Activated CD8-positive, alpha-beta memory T cell treated with anti-CD3 and anti-CD28 coated beads for 36 hours (primary cell): Measurements from ENCODE around the gene MICU1. TPM values are rescaled to one million over a fixed set of nuclear protein-coding genes. Genes with fewer than 3 reads are reported as not detected.
"Not testable (repeated sequence)": the region's sequence is repeated elsewhere in the genome, so short reads cannot be mapped to it uniquely, and the experiment has no call there.

Experiments used
- CTCF ChIA-PET: fragments of 350-600 bp; sonication (Branson Sonifier 250); formaldehyde crosslinking; loops from one replicate; lab custom pipeline; 2021; ENCODE audit warnings: antibody characterized with exemption; lab: Charles Lee
- POLR2A ChIA-PET: fragments of 350-600 bp; sonication (Branson Sonifier 250); formaldehyde crosslinking; loops from one replicate; lab custom pipeline; 2021; ENCODE audit warnings: antibody characterized with exemption; lab: Charles Lee
- total RNA-seq, 2 experiments: library from RNA; stranded (reverse); gene quantifications; one replicate each; pipeline ENCODE4 v1.2.3, GENCODE V29; 2021

The MICU1 gene
- total RNA-seq, 2 experiments from 2014 or later = 24.5 to 27.1 TPM

DNA sequence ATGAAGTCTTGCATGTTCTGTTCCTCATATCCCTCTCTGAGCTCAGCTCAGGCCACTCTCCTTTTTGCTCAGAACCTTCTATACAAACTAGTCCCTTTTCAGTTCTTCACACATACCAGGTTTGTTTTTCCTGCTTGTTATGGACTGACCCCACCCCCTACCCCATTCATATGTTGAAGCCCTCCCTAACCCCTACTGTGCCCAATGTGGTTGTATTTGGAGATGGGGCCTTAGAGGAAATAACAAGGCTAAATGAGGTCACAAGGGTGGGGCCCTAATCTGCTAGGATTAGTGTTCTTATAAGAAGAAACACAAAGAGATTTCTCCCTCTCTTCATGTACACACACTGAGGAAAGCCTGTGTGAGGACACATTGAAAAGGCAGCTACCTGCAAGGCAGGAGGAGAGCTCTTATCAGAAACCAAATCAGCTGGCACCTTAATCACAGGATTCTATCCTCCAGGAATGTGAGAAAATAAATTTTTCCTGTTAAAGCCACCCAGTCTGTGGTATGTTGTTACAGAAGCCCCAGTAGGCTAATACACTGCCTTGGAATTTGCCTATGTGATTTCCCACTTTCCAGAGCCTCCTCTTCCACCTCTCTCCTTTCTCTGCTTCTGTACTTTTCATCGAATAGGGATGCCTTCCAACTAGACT, 203.9 kb downstream of the MICU1 start:
- CTCF ChIA-PET = interaction anchor here (0.5 kb wide), 1 partner anchor 10 kb away, joined by 3 read pairs; no protein-coding TSS in a partner anchor
- POLR2A ChIA-PET = no interaction called here

DNA sequence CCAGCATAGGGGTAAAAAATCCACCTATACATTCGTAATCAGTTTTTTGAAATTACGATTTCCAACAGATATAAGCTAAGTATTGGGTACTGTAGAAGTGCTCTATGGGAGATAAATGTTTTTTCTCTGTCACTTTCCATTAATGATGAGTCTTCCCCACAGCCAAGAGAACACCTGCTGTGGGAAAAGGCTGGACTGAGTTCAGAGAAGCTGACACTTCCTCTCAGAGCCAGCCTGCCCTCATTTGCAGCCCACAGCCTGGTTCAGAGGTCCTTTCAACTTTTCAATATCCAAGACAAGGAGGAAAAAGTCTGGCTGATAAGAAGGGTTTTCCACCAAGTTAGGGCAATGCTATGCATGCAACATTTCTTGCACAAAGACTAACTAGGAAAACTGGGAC, 206.6 kb downstream of the MICU1 start:
- ChIA-PET CTCF (no interaction called here), POLR2A (no interaction called here)

DNA sequence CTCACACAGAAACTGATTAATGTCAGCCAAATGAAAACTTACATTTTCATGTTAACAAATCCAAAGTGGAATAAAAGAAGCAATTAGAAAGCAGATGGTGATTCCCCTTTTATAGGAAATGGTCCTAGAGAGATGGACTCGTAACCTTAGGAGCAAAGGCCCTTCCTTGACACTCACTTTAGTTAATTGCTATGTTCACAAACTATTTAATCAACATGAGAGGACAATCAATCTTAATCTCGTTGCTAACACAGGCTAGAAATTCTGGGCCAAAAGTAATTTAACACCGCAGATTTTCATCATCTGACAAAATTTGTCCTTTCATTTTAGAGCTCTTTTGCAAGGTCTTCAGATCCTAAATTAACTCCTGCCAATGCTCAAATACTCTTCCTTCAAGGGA, 207.2 kb downstream of the MICU1 start:
- CTCF ChIA-PET = no interaction called here

DNA sequence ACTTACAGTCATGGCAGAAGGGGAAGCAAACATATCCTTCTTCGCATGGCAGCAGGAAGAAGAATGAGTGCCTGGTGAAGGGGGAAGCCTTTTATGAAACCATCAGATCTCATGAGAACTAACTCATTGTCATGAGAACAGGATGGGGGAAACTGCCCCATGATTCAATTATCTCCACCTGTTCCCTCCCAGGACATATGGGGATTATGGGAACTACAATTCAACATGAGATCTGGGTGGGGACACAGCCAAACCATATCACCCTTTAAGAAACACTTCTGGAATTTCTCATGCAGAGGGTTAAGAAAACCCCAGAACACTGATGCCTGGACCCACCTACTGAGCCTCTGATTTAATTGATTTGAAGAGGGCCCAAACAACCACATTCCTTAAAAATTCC, 207.9 kb downstream of the MICU1 start:
- ChIA-PET POLR2A (no interaction called here), CTCF (no interaction called here)

More for the DNA sequence above, 207.2 kb downstream of the MICU1 start:
- POLR2A ChIA-PET = no interaction called here

DNA sequence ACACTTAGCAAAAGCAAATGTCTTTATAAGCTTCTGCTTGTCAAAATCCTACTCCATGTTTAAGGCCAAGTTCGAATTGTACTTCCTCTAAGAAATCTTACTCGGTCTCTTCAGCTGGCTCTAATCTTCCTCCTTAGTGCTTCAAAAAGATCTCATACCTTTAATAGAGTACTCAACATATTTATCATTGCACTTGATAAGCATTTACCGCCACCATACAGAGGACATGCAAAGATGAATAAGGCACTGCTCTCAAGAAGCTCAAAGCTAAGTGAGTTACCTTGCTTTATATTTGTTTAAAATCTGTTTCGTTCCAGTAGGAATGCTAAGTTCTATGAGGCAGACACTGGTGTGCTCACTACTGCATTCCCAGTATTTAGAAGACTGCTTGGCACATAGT, 209.2 kb downstream of the MICU1 start:
- ChIA-PET POLR2A (no interaction called here), CTCF (no interaction called here)

DNA sequence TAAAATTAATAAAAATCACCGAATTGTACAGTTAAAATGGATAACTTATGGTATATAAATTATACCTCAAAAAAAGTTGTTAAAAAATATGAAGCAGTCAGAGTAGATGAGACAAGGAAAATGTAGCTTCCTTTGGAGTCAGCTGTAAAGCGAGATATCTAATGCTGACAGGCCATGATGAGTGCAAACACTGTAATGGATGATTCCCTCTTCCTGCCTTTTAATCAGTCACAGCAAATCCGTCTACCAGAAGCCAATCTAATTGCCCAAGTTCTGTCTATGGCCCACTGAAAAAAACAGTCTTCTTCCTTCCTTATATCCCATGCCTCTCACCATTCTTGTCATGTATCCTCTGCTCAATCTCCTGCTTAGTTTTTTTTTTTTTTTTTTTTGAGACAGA, 211.2 kb downstream of the MICU1 start:
- ChIA-PET POLR2A (no interaction called here), CTCF (no interaction called here)

DNA sequence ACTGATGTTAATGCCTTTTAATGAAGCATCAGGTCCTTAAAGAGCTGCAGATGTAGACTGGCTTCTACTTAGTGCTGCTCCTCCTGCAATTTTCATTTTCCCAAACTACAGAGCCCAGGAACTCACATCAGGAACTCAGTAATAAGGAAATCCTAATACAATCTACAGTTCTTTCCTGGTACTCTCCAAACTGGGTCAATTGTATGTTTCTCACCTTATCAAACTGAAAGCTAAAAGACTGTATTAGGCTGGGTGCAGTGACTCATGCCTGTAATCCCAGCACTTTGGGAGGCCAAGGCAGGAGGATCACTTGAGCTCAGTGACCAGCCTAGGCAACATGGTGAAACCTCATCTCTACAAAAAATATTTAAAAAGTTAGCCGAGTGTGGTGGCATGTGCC, 216.7 kb downstream of the MICU1 start:
- ChIA-PET CTCF (no interaction called here), POLR2A (no interaction called here)

DNA sequence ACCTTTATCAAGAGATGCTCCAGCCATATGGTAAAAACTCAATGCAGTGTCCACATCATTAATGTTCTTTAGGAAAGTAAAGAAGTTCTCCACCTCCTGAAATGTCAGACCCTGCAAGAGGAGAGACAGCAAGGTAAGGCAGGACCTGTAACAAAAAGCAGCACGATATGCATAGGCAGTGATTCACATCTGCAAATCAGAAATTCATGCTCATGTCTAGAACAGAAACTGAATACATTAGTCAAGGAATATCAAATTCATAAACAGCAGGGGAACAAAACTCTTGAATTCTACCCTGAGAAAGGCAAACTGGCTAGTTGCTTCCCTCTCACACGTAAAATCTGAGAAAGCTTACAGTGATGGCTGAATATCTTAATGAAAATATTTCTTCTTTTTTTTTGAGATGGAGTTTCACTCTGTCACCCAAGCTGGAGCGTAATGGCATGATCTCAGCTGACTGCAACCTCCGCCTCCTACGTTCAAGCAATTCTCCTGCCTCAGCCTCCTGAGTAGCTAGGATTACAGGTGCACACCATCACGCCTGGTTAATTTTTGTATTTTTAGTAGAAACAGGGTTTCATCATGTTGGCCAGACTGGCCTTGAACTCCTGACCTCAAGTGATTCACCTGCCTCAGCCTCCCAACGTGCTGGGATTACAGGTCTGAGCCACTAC, 217.8 kb downstream of the MICU1 start:
- ChIA-PET POLR2A (interaction anchor here (0.6 kb wide), 1 partner anchor 687 kb away, joined by 3 read pairs; no protein-coding TSS in a partner anchor), CTCF (no interaction called here)

DNA sequence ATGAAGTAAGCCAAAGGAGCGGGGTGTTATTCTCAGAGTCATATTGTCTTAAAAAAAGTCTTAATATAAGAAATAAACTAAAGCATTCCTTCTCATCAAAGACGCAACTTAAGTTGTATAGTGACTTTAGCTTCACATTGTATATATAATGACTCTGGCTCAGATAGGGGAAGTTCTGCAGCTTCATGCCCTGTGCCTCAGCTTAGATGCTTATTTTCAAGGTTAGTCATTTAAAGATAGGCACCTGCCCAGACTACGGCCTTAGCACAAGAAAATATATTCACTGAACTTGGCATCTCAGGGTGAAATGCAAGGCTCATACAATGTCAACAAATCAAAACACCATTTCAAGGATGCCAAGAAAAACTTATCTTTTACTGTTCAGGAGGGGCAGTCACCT, 218.4 kb downstream of the MICU1 start:
- ChIA-PET POLR2A (no interaction called here), CTCF (no interaction called here)

DNA sequence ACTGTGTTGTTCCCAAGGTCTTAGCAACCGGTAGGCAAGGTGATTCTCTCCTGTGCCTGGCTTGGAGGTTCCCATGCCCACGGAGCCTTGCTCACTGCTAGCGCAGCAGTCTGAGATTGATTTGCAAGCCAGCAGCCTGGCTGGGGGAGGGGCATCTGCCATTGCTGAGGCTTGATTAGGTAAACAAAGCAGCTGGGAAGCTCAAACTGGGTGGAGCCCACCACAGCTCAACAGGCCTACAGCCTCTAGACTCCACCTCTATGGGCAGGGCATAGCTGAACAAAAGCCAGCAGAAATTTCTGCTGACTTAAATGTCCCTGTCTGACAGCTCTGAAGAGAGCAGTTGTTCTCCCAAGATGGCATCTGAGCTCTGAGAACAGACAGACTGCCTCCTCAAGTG, 230.3 kb downstream of the MICU1 start:
- CTCF ChIA-PET, POLR2A ChIA-PET: not testable (repeated sequence)

DNA sequence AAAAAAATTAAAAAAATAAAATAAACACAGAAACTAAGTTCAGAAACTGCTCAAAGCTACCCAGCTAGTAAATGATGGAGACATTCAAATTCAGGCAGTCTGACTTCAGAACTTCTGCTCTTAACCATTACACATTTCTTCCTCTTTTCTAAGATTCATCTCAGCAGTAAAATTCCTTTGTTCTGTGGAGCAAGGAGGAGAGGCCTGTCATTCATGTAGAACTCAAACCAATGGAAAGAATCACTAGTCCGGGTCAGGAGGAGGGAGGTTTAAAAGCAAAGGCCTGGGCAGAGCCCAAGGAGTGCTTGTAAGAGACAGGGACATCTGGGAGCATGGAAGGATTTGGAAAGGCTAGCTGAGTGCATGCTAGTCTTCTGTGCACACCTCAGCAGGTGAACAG, 233.3 kb downstream of the MICU1 start:
- ChIA-PET POLR2A (no interaction called here), CTCF (no interaction called here)

DNA sequence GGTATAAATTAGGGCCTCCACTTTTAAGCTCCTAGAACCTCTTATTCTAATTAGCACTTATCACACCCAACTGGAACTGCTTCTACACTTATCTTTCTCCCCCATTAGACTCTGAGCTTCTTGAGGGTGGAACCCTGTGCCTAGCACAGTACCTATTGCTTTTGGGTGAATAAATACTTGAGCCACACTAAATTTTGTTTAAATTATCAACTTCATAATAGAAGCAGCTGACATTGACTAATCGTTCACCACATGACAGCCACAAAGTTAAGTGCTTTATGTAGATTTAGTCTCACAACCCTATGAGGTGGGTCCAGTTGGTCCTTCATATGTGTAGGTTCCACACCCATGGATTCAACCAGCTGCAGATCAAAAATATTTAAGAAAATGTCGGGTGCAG, 235.1 kb downstream of the MICU1 start:
- POLR2A ChIA-PET = no interaction called here
- CTCF ChIA-PET = no interaction called here

DNA sequence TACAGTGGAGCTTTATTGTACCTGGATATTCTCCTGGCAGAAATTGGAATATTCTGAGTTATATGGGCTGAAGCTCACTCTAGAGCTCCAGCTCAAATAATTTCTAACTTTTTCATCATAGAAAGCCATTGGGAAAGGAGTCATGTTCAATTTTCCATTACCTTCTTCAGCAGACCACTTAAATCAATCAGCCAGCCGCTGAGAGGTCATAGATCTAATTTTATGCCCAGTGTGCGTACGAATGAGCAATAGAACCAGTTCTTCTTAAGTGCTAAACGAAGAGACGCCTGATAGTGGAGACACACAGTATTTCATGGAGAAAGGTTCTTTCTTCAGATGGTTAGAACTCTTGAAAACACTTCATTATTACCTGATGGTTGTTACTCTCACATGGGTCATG, 236.2 kb downstream of the MICU1 start:
- POLR2A ChIA-PET = no interaction called here
- CTCF ChIA-PET = no interaction called here

DNA sequence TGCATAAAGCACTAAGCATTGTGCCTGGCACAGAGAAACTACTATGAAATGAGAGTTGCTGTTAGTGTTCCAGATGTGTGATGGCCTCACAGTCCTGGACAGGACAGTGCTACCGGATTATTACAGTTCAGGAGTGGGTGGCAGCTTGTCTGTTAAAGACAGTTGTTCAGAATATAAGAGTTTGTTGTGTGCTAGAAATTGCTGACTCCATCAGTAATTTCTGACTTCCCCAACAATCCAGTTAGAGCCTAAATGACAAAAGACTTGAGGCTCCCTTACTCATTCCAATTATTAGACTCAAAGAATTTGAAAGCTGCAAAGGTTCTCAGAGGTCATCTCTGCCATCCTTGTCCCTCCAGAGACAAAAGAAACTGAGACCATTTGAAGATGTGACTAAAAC, 236.9 kb downstream of the MICU1 start:
- ChIA-PET CTCF (no interaction called here), POLR2A (no interaction called here)

DNA sequence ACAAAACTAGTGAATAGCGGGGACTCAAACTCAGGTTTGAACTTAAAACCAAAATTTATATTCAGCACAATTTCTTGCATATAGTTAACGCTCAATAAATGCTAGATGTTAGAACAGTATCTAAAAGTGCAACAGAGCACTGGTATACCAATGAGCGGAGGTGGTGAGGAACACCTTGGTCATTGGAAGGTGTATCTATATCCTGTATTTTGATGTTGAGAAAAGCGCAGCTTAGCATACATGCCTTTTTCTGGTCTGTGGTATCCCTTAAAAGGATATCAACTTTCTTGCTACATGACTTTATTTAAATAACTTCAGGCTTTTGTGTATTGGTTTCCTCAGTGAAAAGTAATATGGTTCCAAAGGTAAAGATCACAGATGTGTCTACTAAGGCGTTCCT, 237.8 kb downstream of the MICU1 start:
- CTCF ChIA-PET = no interaction called here
- POLR2A ChIA-PET = no interaction called here

DNA sequence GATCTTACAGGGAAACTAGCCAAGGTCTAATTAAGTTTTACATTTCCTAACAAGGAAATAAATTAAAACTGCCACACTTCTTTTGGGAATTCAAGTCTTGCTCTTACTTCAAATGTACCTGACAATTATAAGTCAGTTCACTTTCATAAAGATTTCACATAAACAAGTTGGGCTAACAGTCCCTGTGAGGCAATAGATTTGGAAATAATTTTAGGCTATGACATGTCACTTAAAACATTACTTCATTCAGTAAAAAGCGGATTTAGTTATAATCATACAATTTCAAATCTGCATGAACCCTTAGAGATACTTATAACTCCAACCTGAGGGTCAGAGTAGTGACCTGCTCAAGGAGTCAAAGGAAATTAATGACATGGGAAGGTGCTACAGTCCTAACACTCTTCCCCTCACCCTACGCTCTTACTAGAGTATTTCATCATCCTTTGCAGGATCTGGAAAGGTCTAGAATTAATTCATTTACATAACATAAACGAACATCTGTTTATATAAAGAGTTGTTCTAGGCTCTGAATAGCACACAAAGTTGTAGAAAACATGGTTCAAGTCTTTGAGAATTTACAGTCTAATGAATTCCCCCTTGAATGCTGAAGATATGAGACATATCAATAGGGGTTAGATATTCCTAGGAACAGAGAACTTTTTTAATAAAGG, 238.8 kb downstream of the MICU1 start:
- CTCF ChIA-PET = no interaction called here
- POLR2A ChIA-PET = interaction anchor here (0.6 kb wide), 1 partner anchor 708 kb away, joined by 3 read pairs; no protein-coding TSS in a partner anchor

DNA sequence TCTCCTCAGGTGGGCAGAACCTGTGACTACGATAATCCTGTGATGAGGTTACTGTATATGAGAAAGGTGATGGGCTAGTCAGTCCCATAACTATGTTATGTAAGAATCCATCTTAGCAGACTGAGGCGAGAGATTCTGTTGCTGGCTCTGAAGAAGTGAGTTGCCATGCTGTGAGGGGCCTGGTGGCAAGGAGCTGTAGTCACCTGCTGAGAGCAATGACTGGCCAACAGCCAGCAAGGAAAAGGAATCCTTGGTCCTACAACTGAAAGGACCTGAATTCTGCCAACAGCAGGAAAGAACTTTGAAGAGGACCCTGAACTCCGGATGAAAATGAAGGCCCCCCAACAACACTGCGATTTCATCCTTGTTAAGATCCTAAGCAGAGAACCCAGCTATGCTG, 240.2 kb downstream of the MICU1 start:
- ChIA-PET POLR2A (no interaction called here), CTCF (no interaction called here)

DNA sequence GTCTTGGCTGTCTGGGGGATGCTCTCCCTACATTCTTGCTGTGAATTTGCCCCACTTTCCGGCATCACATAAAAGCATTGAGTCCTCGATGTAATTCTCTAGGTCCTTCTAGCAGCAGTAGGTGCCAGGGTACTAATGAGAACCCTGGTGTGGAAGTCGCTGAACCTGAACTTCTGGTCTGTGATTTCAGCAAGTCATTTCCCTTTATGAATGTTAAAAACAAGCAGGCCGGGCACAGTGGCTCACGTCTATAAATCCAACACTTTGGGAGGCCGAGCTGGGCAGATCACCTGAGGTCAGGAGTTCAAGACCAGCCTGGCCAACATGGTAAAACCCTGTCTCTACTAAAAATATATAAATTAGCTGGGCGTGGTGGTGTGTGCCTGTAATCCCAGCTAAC, 240.9 kb downstream of the MICU1 start:
- POLR2A ChIA-PET = not testable (repeated sequence)
- CTCF ChIA-PET = interaction anchor here (1.0 kb wide), 1 partner anchor 21 kb away, joined by 3 read pairs; no protein-coding TSS in a partner anchor

DNA sequence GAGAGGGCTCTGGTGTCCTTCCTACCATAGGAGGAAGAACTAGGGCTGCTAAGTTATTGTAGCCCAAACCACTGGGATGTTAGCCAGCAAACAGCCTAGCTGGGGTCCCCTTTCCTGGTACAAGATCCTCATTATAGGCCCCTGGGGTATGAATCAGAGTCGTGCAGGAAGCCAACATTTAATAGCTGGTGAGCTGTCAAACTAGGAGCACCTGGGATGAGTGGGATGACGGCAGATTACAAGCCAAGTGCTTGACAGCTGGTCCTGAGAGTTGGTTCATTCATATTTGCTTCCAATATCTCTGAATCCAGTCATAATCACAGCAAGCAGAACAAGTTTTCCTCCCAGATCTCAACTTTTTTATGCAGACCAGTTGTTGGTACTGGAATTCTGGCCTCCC, 246.1 kb downstream of the MICU1 start:
- ChIA-PET POLR2A (no interaction called here), CTCF (interaction anchor here (0.6 kb wide), 1 partner anchor 533 kb away, joined by 3 read pairs; no protein-coding TSS in a partner anchor)

DNA sequence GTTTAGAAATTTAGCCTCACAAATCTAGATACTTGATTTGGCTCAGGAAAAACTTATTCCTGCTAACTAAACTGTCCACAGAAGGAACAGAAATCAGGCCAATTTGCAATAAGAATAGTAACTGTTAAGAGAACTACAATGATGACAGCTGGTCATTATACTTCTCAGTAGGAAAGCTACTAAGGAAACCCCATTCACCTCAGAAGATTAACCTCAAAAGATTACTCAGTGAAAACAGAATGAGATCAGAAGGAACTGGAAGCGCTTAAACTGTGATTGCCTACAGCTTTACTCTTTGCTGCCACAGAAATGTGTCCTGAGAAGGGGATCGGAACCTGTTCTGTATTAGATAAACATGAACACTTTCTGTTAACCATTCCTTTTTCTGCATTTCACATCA, 246.8 kb downstream of the MICU1 start:
- POLR2A ChIA-PET = no interaction called here
- CTCF ChIA-PET = no interaction called here
